SU-DHL-6 (cell line): ENCODE measurements around the gene WDPCP.

Experiments
- CTCF ChIP-seq: fragments of 200-600 bp; sonication (generic); IDR thresholded peaks from one replicate; pipeline ENCODE4 v1.5.1; 2017; ENCODE audit warnings: antibody characterized with exemption, mild to moderate bottlenecking, low read length, moderate library complexity; ENCODE audit not compliant: insufficient read depth, poor library complexity, severe bottlenecking
- EZH2phosphoT487 ChIP-seq: fragments of 200-600 bp; sonication (generic), shearing (Covaris generic); conservative IDR thresholded peaks from 2 replicates; pipeline ENCODE4 v1.6.1; 2018; ENCODE audit warnings: mild to moderate bottlenecking, antibody characterized with exemption, low read length, moderate library complexity, mixed read lengths

DNA sequence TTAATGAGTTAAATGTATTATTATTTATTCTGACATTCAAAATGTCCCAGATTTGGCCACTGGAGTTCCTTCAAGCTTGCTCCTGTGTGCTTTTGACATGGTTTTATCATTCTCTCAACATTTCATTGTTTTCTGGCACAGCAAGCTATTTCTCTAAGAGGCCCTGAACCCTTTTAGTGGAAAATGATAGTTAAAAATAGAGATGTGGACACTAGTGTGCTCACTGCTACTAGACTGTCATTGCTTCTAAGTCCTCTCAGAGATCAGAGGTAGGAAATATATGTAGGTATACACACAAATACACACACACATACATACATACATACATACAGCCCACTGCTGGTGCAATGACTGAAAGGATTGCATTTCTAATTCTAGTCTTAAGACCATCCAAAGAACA lies 25.5 kb downstream of the WDPCP start:
- TF ChIP-seq CTCF, result no peak
- TF ChIP-seq EZH2phosphoT487, result no peak
